Ascending aorta (tissue), 2 donors: ENCODE results near the gene MEG3. TPM values are rescaled to one million over a fixed set of nuclear protein-coding genes. Genes with fewer than 3 reads are reported as not detected.

Experiments
- DNase-seq, 2 donors: peaks; one replicate each; pipeline ENCODE4 v3.0.0-alpha.2; 2019; ENCODE audit warnings: low spot score in 2 of 2
- H3K27ac ChIP-seq, 2 donors: fragments of 200-600 bp; sonication (generic); one replicate each; pipeline ENCODE4 v1.5.1; 2016 to 2017; ENCODE audit warnings: mild to moderate bottlenecking in 1 of 2
- H3K27me3 ChIP-seq: fragments of 200-600 bp; sonication (generic); one replicate; pipeline ENCODE4 v1.5.1; 2017
- H3K36me3 ChIP-seq, 2 donors: fragments of 200-600 bp; sonication (generic); one replicate each; pipeline ENCODE4 v1.5.1; 2016
- H3K4me1 ChIP-seq, 2 donors: fragments of 200-600 bp; sonication (generic); one replicate each; pipeline ENCODE4 v1.5.1; 2016 to 2017; ENCODE audit warnings: mild to moderate bottlenecking in 1 of 2
- H3K4me3 ChIP-seq, 2 donors: fragments of 200-600 bp; sonication (generic); one replicate each; pipeline ENCODE4 v1.5.1; 2016 to 2017; ENCODE audit warnings: mild to moderate bottlenecking in 1 of 2
- H3K9me3 ChIP-seq, 2 donors: fragments of 200-600 bp; sonication (generic); one replicate each; pipeline ENCODE4 v1.5.1; 2016
- CTCF ChIP-seq, 3 experiments: fragments of 200-600 bp in 2 of 3; fragments of 450-650 bp in 1 of 3; sonication (generic) in 2 of 3; IDR thresholded peaks; one replicate each; pipeline ENCODE4 v1.5.1; 2016 to 2019; ENCODE audit warnings: antibody characterized with exemption in 3 of 3, mild to moderate bottlenecking in 1 of 3, moderate library complexity in 1 of 3
- intact Hi-C: fragments of 100-400 bp; cut with DNase I; formaldehyde crosslinking; loops from one replicate; pipeline ENCODE4 v1.15.1; 2023
- total RNA-seq: library from RNA; depleted of rRNA; stranded (reverse); fragments of >200 nt; gene quantifications from one replicate; pipeline ENCODE4 v1.1.0, GENCODE V29; 2016

MEG3 gene
- total RNA-seq, 1 donor from 2014 or later = 105 TPM

GRCh38 chr14:100868621-100869370 lies 42.9 kb downstream of the MEG3 start:
- no peaks in the 10 kb centered on the region for H3K4me1 ChIP-seq
- H3K36me3 ChIP-seq = no peaks in the 10 kb centered on the region
- no peaks in the 10 kb centered on the region for H3K27me3 ChIP-seq
- H3K9me3 ChIP-seq = no peaks in the 10 kb centered on the region
- no peak for TF ChIP-seq CTCF (IDR thresholded peaks at IDR 0.05)
- DNase-seq = peak in 1 of 2 donors; percentile 45
- no peak overlapping the region for H3K27ac ChIP-seq
- H3K4me3 ChIP-seq = no peak overlapping the region
- intact Hi-C loops = no loop called here

GRCh38 chr14:100871234-100872186 lies 45.6 kb downstream of the MEG3 start:
- Histone ChIP-seq H3K27ac (no peak overlapping the region), H3K27me3 (no peaks in the 10 kb centered on the region), H3K4me1 (no peaks in the 10 kb centered on the region), H3K9me3 (no peaks in the 10 kb centered on the region), H3K36me3 (no peaks in the 10 kb centered on the region), H3K4me3 (no peak overlapping the region)
- no peak for TF ChIP-seq CTCF (IDR thresholded peaks at IDR 0.05)
- intact Hi-C loops = no loop called here
- DNase-seq = peak in 1 of 2 donors; percentile 12

GRCh38 chr14:100872259-100873095 lies 46.6 kb downstream of the MEG3 start:
- DNase-seq = no peak
- no peaks in the 10 kb centered on the region for H3K27me3 ChIP-seq
- H3K27ac ChIP-seq = no peak overlapping the region
- no peaks in the 10 kb centered on the region for H3K36me3 ChIP-seq
- no peak for TF ChIP-seq CTCF (IDR thresholded peaks at IDR 0.05)
- no peak overlapping the region for H3K4me3 ChIP-seq
- no peaks in the 10 kb centered on the region for H3K4me1 ChIP-seq
- no peaks in the 10 kb centered on the region for H3K9me3 ChIP-seq
- intact Hi-C loops = no loop called here

GRCh38 chr14:100873096-100873482 lies 47.2 kb downstream of the MEG3 start:
- H3K4me1 ChIP-seq = no peaks in the 10 kb centered on the region
- intact Hi-C loops = no loop called here
- TF ChIP-seq CTCF (IDR thresholded peaks at IDR 0.05) = no peak
- H3K27ac ChIP-seq = no peak overlapping the region
- H3K36me3 ChIP-seq = no peaks in the 10 kb centered on the region
- H3K4me3 ChIP-seq = no peak overlapping the region
- no peaks in the 10 kb centered on the region for H3K9me3 ChIP-seq
- H3K27me3 ChIP-seq = no peaks in the 10 kb centered on the region
- DNase-seq = peak in 1 of 2 donors; percentile 19

GRCh38 chr14:100874051-100874410 lies 48.1 kb downstream of the MEG3 start:
- H3K27ac ChIP-seq = no peak overlapping the region
- H3K9me3 ChIP-seq = no peaks in the 10 kb centered on the region
- no peak overlapping the region for H3K4me3 ChIP-seq
- no peaks in the 10 kb centered on the region for H3K4me1 ChIP-seq
- intact Hi-C loops = no loop called here
- TF ChIP-seq CTCF (IDR thresholded peaks at IDR 0.05) = no peak
- no peaks in the 10 kb centered on the region for H3K36me3 ChIP-seq
- H3K27me3 ChIP-seq = no peaks in the 10 kb centered on the region
- DNase-seq = no peak
